T follicular helper cell (primary cell): ENCODE data around the gene SUCLG2.
"Not testable (repeated sequence)": the region's sequence is repeated elsewhere in the genome, so short reads cannot be mapped to it uniquely, and the experiment has no call there.

Experiments used
- DNase-seq: peaks from one replicate; pipeline ENCODE4 v3.0.0-alpha.2; 2020; ENCODE audit warnings: low read depth

Gene SUCLG2

DNA sequence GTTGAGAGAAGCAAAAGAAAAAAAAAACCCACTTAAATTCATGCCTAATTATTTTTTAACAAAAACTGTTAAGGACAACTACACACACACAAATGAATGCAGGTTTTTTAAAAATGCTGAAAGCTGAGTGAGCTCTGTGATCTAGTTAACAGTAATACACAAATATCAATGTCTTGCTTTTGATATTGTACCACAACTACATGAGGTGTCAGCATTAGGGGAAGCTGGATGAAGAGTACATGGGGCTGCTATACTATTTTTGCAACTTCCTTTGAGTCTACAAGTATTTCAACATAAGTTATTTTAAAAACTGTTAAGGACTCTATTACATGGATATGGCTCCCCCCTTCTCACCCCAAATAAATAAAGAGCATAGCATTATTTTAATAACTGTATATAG lies 44.7 kb downstream of the SUCLG2 start:
- DNase-seq = no peak

DNA sequence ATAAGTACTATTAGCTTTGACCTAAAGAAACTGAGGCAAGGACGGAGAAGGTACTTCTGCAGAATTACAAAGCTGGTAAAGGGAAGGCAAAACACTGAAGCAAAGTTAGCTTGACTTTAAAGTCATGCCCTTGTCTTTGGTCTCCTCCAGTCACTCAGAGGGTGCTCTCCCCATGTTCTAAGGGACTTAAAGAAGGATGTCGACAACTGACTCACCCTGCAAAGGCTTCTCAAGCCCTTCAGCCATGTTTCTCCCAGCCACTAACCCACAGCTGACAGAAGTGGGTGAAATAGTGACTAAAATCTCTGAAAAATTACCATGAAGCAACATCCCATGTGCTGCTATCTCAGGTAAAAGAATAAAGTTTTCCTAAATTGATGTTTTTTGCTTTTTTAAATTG lies 46.4 kb downstream of the SUCLG2 start:
- DNase-seq = no peak

DNA sequence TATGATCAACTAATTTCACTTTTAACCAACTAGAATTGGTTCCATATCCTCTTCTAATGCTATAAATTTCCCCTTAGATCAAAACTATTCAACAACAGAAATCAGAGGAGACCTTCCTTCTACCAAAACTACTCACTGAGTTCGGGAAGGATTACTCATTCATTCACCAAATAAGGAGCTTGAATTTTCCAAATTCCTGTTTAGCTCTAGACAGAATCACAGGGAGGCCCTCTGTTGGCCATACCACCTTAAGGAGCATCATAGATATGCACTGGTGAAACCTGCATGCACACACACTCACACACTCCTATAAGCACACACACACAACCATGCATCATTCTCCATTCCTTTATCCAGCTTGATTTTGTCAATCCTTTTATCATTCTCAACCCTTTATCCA lies 49.0 kb downstream of the SUCLG2 start:
- DNase-seq = no peak

DNA sequence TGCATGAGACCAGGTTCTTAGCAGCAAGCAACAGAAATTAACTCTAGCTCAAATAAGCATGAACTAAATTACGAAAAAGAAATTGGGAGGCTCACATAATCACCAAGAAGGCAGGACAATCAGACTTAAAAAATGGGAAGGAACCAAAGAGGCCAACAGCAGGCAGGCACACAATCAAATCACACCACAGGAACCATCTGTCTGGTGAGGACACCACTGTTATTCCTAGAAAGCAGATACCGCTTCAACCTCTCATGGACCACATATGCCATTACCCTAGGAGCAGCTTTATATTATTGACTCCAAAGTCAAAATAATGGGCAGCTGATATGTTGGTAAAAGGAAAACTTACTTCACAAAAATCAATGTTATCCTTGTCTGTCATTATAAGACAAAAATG lies 51.6 kb downstream of the SUCLG2 start:
- DNase-seq = no peak

DNA sequence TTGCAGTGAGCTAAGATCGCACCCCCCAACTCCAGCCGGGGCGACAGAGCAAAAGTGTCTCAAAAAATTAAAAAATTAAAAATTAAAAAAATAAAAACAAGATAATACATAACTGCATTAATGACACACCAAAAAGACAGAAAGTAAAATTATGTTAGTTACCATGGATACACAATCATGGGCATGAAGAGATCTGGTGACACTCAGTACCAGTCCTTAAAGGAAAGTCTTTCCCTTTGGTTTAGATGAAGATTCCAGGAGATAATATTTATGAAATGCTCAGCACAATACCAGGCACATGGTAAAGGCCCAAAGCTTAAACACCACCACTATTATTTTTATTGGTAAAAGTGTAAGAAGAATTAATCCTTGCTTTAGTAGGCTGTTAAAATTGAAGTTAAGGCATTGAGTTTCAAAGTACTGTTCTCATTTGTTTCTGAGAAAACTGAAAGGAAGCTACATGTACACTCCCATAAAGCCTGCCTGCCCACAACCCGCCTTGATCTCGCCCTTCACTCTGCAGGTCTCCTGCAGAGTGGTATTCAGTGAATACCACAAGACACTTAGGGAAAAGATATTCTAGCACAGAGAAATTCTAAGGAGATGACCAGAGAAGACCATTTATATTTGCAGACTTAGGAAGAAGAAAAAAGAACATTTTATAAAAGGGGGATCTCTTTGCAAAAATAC lies 52.3 kb downstream of the SUCLG2 start:
- no peak for DNase-seq

DNA sequence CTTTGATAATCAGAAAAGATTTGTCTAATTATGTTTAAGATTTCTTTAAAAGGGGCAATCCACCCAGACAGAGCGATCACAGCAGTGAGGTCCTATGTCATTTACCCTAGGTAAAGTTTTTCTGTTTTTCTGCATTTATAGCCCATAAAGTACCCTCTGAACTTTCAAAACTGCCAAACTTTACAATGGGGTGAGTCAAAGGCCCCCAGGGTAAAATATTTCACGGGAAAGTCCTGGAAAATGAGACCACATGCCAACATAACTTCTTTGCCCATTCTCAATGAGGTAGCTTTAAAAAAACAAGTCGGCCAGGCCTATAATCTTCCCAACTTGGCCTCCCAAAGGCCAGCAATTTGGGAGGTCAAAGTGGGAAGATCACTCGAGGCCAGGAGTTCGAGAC lies 53.0 kb downstream of the SUCLG2 start:
- DNase-seq = no peak

DNA sequence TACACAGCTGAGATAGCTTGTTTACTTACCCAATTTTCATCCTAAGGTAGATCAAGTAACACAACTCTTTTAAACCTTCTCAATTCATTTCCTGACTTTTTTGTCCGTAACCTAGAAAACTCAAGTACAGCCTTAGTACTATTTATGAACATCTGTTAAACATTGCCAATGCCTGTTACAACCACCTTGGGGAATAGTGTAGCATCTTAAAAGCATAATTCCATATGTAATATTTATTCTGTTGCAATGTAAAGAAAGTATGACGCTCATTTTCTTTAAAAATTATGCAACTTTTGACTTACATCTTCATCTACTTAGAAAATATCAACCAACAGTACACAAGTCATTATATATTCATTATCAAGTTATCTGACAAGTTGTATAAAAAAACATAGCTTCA lies 54.6 kb downstream of the SUCLG2 start:
- no peak for DNase-seq

DNA sequence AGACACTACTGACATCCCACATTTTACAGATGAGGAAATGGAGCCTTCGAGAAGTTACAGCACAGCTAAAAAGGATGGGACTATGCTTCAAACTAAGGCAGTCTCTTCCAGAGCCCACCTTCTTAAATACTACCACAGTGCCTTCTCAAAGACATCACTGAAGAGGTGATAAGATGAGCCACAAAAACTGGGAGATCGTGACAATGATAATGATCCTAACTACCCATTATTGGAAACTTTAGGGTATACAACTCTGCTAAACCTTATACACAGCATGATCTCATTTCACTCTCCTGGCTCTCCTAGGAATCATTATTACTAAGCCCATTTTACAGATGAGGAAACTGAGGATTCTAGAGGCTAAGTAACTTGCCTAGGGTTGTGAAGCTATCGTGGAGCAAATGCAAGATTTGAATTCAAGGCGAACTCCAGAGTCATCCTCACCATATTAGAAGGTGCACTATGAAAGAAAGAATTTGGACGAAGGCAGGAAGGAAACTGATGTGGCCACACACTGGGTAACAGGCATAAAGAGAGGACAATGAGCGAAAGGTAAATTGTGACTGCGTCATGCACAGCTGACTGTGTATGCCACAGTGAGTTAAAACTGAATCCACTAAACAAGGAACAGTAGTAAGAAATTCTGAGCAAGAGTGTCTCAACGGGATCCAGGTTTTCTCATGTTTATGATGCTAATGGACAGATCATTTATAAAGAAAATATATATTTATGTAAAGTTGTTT lies 55.4 kb downstream of the SUCLG2 start:
- no peak for DNase-seq

DNA sequence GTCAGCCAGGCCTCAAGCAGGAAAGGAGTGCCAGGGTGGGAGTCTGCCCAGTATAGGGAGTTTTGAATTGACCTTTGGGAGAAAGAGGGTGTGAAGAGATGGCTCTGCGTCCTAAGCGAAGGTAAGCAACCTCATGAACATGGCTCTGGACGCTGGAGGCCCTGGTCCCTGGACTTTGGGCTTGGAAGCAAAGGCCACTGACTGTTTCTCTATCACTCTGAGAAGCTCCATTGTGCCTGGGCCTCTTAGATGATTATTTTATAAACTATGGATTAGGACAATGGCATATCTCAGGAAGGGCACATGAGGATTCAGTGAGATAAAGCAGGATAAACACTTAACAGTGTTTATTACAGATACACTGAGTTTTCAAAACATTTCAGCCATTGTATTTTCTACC lies 59.0 kb downstream of the SUCLG2 start:
- no peak for DNase-seq

DNA sequence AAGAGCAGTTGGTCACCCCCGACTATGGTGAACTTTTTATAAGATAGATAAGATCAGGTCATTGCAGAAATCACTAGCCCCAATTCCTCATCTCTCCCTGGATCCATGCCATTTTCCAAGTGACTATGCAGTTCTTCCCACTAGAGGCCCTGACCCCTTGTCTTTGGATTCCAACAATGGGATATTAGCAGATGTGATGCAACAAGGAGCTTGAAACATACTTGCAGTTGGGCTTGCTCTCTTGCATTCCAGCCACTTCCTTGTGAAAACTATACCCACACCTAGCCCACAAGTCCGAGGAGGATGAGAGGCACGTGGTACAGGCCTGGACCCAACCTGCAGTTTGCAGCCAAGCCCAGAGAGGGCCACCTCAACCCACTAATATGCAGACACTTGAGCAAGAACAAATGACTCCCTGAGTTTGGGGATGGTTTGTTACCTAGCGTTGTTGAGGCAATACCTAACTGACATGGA lies 60.6 kb downstream of the SUCLG2 start:
- DNase-seq = no peak

DNA sequence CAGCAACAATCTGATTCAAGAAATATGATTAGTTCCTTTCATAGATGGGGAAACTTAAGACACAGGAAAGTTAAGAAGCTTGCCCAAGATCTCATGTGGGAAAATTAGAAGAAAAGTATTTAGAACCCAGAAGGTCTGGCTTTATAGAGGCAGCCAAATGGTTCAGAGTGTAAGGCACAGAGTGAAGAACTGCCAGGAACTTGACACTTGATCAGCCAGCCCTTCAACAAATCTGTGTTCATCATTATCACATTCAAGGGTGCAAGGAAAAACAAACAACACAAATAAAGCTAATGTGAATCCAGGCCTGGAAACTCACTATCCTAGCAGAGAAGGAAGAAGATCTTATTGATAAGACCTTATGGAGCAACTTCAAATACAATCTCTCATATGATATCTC lies 62.4 kb downstream of the SUCLG2 start:
- DNase-seq = no peak

DNA sequence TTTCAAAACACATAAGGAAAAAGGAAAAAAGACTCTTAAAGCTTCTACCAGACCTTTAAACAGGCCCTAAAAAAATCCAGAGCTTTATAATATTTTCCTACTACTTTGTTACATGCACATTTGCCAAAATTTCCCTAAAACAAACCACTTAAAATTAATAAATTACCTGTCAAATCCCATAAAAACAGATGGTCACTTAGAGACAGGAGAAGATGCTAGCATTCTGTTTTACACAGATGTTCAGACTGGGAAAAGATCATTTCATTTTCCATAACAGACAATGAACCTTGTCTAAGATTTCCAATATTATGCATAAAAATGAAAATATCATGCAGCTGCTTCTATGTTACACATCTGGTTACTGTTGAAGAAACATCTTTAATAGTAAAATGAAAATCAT lies 66.6 kb downstream of the SUCLG2 start:
- DNase-seq = no peak

DNA sequence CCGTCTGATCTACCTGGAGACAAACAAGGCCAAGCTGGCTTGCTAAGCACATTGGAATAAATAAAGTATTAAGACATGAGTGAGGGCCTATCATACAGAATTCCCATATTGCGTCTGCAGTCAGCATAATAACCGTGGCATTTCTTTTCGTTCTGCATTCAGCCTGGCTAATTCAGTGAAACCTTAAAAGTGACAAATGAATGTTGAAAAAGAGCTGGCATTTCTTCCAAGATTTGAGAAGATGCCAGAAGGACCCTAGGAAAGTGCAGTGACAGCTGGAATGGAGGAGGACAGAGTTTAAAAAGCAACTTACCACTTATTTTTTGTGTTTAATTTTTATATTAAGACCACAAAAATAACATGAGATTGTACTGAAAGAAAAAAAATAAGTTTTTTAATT lies 67.1 kb downstream of the SUCLG2 start:
- no peak for DNase-seq

DNA sequence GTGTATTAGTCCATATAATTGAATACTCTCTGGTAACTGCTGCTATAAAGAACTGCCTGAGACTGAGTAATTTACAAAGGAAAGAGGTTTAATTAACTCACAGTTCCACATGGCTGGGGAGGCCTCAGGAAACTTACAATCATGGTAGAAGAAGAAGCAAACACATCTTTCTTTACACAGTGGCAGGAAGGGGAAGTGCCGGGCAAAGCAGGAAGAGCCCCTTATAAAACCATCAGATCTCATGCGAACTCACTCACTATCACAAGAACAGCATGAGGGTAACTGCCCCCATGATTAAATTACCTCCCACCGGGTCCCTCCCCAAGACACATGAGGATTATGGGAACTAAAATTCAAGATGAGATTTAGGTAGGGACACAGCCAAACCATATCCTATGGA lies 69.8 kb downstream of the SUCLG2 start:
- not testable (repeated sequence) for DNase-seq

DNA sequence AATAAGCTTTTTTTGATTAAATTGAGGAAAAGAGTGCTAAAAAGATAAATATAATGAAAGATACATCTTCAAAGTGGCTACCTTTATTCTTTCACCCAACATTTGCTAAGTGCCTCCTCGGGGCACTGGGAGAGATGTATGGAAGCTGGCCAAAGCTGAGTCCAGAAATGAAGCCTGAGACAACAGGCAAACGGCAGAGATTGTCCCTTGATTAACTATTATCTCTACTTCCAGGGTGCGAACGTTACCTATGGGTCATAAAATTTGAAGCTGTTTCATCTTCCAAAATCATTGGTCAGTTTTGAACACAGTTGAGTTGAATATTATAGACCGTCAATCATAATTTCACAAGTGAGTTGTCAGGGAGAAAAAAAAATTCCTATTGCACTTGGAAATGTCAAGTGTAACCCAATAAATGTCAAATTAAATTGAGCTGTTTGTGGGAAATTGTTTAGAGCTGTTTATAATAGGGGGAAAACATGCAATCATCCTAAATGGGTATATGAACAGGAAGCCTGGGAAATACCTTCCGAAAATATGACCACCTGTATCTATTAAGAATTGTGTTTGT lies 73.9 kb downstream of the SUCLG2 start:
- no peak for DNase-seq

DNA sequence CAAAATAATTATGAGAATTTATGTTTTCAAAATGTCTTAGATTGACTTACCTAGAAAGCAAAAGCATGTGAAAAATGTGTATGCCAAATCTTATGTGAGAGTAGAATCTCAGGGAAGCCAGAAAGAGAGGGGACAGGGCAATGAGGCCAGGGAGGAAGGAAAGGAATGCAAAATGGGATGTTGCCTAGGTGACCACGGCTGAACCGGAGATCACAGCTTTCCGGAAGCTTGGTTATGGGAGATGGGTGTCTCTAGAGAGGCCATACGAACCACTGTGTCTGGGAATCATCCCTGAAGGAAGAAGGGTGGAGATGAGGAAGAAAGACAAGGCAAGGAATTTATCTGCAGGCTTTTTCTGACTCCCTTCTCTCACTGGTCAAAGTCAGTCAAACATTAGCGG lies 76.0 kb downstream of the SUCLG2 start:
- DNase-seq = no peak

DNA sequence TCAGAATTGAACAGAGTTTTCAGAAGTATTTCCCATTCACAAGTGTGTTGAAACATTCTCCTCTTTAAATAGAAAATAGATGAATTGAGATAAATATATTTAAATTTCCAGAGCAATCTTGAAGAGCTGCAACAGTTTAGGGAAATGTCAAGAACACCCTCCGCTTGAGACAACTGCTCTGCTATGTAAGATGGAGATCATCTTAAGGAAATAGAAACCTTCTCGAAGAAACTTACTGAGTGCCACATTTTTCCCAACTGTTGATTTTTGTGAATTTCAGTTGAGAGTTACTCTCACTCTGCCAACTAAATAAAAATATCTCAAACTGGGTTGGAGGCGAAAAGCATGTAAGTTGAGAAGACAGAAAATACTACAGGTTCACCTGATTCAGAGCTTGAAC lies 78.0 kb downstream of the SUCLG2 start:
- no peak for DNase-seq

DNA sequence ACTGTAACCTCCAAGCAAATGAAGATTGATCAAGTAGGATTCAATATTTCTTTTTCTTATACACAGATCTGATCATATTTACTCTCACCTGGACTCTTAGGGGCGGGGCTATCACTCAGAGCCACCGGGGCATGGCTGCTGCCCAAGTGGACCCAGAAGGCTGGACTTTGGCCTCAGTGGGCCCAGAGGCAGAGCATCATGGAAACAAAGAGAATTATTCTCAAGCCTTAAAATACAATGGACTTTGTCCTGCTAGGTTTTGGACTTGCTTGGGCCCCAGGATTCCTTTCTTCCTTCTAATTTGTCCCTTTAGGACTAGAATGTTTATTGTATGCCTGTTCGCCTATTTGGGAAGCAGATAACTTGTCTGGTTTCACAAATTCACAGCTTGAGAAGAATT lies 85.1 kb downstream of the SUCLG2 start:
- no peak for DNase-seq

DNA sequence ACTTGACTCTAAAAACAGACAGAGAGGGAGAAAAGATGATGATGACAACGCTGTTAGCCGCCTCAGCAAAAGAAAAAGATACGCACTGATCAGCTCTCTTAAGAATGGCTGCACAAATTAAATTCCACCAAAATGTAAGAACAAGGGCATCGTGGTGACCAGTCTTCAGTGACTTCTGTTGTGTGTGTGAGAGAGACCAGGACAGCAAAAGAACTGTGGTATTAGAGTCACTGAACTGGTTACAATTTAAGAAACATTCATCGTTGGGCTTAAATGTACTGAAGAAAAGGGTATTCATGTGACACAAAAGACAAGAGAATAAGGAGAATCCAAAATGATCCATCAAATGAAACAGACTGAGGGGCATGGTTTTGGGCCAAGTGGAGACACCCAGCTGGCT lies 86.5 kb downstream of the SUCLG2 start:
- DNase-seq = no peak

DNA sequence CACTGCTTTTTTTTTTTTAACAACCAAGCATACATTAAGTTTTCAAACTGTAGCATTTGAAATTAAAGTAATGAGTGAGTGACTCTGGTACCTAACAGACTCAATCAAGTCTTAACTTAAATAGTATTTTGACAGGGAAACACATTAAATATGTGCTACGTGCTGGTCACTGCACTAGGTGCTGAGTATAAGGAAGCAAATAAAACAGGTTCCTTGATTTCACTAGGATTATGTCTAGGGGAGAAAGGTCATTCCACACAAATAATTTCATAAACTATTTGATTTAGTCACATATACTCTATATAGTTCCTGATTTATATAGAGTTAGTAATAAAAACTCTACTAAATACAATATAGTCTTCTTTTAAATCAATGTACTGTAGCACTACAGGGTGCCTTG lies 89.4 kb downstream of the SUCLG2 start:
- DNase-seq = no peak

DNA sequence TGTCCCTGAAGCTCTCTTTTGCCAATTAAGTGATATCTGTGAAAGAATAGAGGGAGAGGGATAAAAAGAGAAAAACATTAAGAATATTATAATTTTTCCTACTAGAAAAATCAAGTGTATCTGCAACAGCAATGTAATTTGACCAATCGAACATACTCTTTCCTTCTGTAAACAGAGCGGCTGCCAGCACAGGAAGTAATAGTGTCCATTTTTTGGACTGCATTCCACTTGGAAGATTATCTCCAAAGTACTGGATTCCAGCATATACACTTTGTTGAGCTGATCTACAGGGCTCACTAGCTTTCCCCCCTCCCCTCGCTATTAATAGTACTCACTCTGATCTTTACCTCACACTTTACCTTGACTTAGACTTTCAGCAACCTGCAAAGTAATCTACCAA lies 90.4 kb downstream of the SUCLG2 start:
- DNase-seq = no peak

DNA sequence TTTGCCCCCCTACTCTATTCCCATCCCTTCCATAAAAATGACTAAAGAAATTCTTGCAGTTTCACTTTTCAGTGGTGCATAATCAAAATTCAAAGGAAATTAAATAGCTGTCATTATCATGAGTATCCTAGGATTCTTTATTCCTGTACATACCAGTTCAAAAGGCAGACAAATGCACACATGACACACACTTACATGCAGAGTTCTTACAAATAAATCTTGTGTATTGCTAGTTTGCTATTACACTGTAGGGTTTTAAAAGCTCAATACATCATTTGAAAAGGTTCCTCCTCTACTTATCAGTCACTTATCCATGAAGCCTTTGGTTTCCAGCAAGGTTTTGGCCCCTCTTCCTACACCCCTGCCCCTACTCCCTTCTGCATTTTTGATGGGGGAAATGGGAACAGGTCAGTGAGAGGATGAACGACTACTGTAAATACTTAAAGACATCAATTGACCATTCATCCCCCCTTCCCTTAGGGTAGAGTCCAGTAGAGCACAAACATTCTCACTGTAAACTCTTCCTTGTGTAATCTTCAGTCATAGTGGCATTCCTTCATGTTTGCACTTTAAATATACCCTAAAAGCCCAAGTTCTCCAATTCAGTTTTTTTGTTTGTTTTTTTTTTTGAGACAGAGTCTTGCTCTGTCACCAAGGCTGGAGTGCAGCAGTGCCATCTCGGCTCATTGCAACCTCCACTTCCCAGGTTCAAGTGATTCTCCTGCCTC lies 92.6 kb downstream of the SUCLG2 start:
- no peak for DNase-seq

DNA sequence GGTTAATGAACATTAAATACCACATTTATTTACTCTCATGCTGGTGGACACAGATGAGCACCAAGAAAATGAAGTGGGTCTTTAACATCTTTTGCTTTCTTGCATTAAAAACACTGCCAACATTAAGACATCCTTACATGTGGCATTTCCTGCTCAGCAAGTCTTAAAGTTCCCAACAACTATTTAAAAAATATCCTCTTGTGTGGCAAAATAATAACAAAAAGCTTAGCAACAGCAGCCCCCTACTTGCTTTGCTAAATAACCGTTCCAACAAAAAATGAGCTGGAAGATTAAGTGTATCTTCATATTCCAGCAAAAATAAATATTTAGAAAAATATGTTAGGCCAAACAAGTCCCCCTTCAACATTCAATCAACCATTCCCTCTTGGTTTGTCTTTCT lies 93.1 kb downstream of the SUCLG2 start:
- no peak for DNase-seq
